GM21528 (cell line): Measurements from ENCODE around the gene SYCN.

Experiments used
- ATAC-seq: cut with Tn5 transposase; IDR thresholded peaks from one replicate; pipeline ENCODE4 v1.9.1; 2021; ENCODE audit warnings: mild to moderate bottlenecking, moderate library complexity; ENCODE audit not compliant: unreplicated experiment, low FRiP score

SYCN gene

GRCh38 chr19:39157275-39157996, 46.6 kb downstream of the SYCN start:
- ATAC-seq = no peak

- ATAC-seq = no peak
Measured at GRCh38 chr19:39156326-39157230, 47.5 kb downstream of the SYCN start.

- no peak for ATAC-seq
Measured at GRCh38 chr19:39155741-39156140, 48.3 kb downstream of the SYCN start.

- no peak for ATAC-seq
Measured at GRCh38 chr19:39155114-39155700, 48.9 kb downstream of the SYCN start.

GRCh38 chr19:39154629-39155100, 49.4 kb downstream of the SYCN start:
- ATAC-seq = no peak

GRCh38 chr19:39154100-39154628, 49.9 kb downstream of the SYCN start:
- no peak for ATAC-seq
